KMS-11 (cell line): Measurements from ENCODE around the gene ROPN1B.

Source experiments
- H2AFZ ChIP-seq: fragments of 200-600 bp; sonication (generic); 2 replicates; pipeline ENCODE4 v1.6.1; 2016; ENCODE audit warnings: antibody characterized with exemption, mixed run types, low read depth
- H3K27ac ChIP-seq: fragments of 200-600 bp; sonication (generic); 2 replicates; pipeline ENCODE4 v1.6.1; 2016; ENCODE audit warnings: mild to moderate bottlenecking, mixed run types
- H3K27me3 ChIP-seq: fragments of 200-600 bp; sonication (generic); 2 replicates; pipeline ENCODE4 v1.6.1; 2017; ENCODE audit warnings: mild to moderate bottlenecking, low read depth, mixed run types, moderate library complexity; ENCODE audit not compliant: insufficient read depth
- H3K36me3 ChIP-seq: fragments of 200-600 bp; sonication (generic); 2 replicates; pipeline ENCODE4 v1.6.1; 2017; ENCODE audit warnings: mild to moderate bottlenecking, mixed run types; ENCODE audit not compliant: insufficient read depth
- H3K4me1 ChIP-seq: fragments of 200-600 bp; sonication (generic); 2 replicates; pipeline ENCODE4 v1.6.1; 2016; ENCODE audit warnings: mild to moderate bottlenecking, low read depth, mixed run types; ENCODE audit not compliant: poor library complexity, severe bottlenecking
- H3K4me2 ChIP-seq: fragments of 200-600 bp; sonication (generic); 2 replicates; pipeline ENCODE4 v1.7.0; 2016; ENCODE audit warnings: mild to moderate bottlenecking, mixed run types
- H3K4me3 ChIP-seq: fragments of 200-600 bp; sonication (generic); IDR thresholded peaks from 2 replicates; pipeline ENCODE4 v1.6.1; 2017; ENCODE audit warnings: low read depth, low read length, mixed read lengths; ENCODE audit not compliant: insufficient read depth
- H3K79me2 ChIP-seq: fragments of 200-600 bp; sonication (generic); 2 replicates; pipeline ENCODE4 v1.6.1; 2016; ENCODE audit warnings: low read depth, mixed run types; ENCODE audit not compliant: insufficient read depth
- H3K9ac ChIP-seq: fragments of 200-600 bp; sonication (generic); 2 replicates; pipeline ENCODE4 v1.6.1; 2016; ENCODE audit warnings: mild to moderate bottlenecking, mixed run types
- H4K20me1 ChIP-seq: fragments of 200-600 bp; sonication (generic); 2 replicates; pipeline ENCODE4 v1.6.1; 2016; ENCODE audit warnings: mild to moderate bottlenecking, mixed run types; ENCODE audit not compliant: insufficient read depth
- TF ChIP-seq, protein P1 (sequence below): fragments of 200-600 bp; sonication (generic); conservative IDR thresholded peaks from 2 replicates; pipeline ENCODE4 v1.6.1; 2017; ENCODE audit warnings: low read depth, mild to moderate bottlenecking, antibody characterized with exemption, low read length, moderate library complexity, mixed read lengths

Gene ROPN1B

GRCh38 chr3:126017362-126017761, 48.4 kb downstream of the ROPN1B start:
- Histone ChIP-seq H3K79me2 (no peaks in the 10 kb centered on the region), H3K4me1 (no peaks in the 10 kb centered on the region), H3K4me3 (no peak overlapping the region), H4K20me1 (no peaks in the 10 kb centered on the region), H3K27ac (no peak overlapping the region), H3K9ac (no peak overlapping the region), H2AFZ (no peak overlapping the region), H3K27me3 (no peaks in the 10 kb centered on the region), H3K4me2 (no peak overlapping the region), H3K36me3 (no peaks in the 10 kb centered on the region)
- TF ChIP-seq, protein P1, sequence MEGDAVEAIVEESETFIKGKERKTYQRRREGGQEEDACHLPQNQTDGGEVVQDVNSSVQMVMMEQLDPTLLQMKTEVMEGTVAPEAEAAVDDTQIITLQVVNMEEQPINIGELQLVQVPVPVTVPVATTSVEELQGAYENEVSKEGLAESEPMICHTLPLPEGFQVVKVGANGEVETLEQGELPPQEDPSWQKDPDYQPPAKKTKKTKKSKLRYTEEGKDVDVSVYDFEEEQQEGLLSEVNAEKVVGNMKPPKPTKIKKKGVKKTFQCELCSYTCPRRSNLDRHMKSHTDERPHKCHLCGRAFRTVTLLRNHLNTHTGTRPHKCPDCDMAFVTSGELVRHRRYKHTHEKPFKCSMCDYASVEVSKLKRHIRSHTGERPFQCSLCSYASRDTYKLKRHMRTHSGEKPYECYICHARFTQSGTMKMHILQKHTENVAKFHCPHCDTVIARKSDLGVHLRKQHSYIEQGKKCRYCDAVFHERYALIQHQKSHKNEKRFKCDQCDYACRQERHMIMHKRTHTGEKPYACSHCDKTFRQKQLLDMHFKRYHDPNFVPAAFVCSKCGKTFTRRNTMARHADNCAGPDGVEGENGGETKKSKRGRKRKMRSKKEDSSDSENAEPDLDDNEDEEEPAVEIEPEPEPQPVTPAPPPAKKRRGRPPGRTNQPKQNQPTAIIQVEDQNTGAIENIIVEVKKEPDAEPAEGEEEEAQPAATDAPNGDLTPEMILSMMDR: no peak

- Histone ChIP-seq H3K27ac (no peak overlapping the region), H3K27me3 (no peaks in the 10 kb centered on the region), H2AFZ (no peak overlapping the region), H3K9ac (no peak overlapping the region), H3K4me2 (no peak overlapping the region), H4K20me1 (no peaks in the 10 kb centered on the region), H3K79me2 (no peaks in the 10 kb centered on the region), H3K4me3 (no peak overlapping the region), H3K36me3 (no peaks in the 10 kb centered on the region), H3K4me1 (no peaks in the 10 kb centered on the region)
- TF ChIP-seq, protein P1: no peak
Observed at GRCh38 chr3:126018545-126018944, 49.6 kb downstream of the ROPN1B start.

DNA sequence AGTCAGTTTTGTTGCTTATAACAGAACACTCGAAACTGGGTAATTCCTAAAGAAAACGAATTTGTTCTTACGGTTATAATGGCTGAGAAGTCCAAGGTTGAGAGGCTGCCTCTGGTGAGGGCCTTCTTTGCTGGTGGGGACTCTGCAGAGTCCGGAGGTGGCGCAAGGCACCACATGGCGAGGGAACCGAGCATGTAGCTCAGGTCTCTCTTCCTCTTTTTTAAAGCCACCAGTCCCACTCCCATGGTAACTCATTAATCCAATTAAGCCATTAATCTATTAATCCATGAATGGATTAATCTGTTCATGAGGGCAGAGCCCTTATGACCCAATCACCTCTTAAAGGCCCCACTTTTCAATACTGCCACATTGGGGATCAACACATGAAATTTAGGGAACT, 50.0 kb downstream of the ROPN1B start:
- Histone ChIP-seq H3K4me2 (no peak overlapping the region), H4K20me1 (no peaks in the 10 kb centered on the region), H3K27me3 (no peaks in the 10 kb centered on the region), H3K27ac (no peak overlapping the region), H3K79me2 (no peaks in the 10 kb centered on the region), H3K4me3 (no peak overlapping the region), H2AFZ (no peak overlapping the region), H3K4me1 (no peaks in the 10 kb centered on the region), H3K36me3 (no peaks in the 10 kb centered on the region), H3K9ac (no peak overlapping the region)
- TF ChIP-seq, protein P1: no peak

GRCh38 chr3:126019683-126020082, 50.7 kb downstream of the ROPN1B start:
- no peak overlapping the region for H2AFZ ChIP-seq
- no peaks in the 10 kb centered on the region for H3K27me3 ChIP-seq
- H3K36me3 ChIP-seq: no peaks in the 10 kb centered on the region
- H3K4me2 ChIP-seq: no peak overlapping the region
- no peak overlapping the region for H3K9ac ChIP-seq
- H3K4me1 ChIP-seq: no peaks in the 10 kb centered on the region
- no peak overlapping the region for H3K27ac ChIP-seq
- no peaks in the 10 kb centered on the region for H4K20me1 ChIP-seq
- TF ChIP-seq, protein P1: no peak
- H3K4me3 ChIP-seq: no peak overlapping the region
- H3K79me2 ChIP-seq: no peaks in the 10 kb centered on the region
